ENCODE data around the gene IRAK1. TPM values are rescaled to one million over a fixed set of nuclear protein-coding genes. Genes with fewer than 3 reads are reported as not detected.

The IRAK1 gene
- total and polyA plus RNA-seq, 2 of the 13 experiments (the other 11 are each of a cell fraction or from before 2014, with no cell fraction given): 57.7 to 77.3 TPM

DNA sequence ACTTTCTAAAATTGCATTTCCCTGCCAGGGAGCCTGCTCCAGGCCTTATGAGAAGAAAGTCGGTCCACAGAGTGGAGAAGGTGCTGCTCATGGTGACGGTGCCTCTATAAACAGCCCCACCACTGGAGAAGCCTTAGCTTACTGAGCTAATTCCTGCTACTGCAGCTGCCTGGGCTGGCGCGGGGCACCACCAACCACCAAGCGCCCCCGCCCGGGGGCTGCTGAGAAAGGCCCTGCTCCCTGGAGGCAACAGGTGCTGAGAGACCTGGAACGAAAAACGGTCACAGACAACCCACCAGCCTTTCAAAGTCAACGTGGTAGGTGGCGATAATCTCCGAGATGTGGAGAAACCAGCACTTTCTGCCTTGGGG, 51.0 kb downstream of the IRAK1 start:
- FAIRE-seq: no peak
- POLR2A ChIA-PET: interaction anchor here (1.5 to 3.1 kb wide), 3 partner anchors 22 to 44 kb away, joined by 4 to 14 read pairs (median 5); no protein-coding TSS in a partner anchor

More for the DNA sequence above, 51.0 kb downstream of the IRAK1 start:
- Histone ChIP-seq H3K9ac (ENCODE audit: insufficient read depth, low read depth, low read length) (0 out of 2 replicates have a peak overlapping the region, but pooled peaks have one; percentile 67), H3K4me2 (ENCODE audit: low read depth, low read length) (peak overlapping the region; percentile 88), H3K79me2 (ENCODE audit: insufficient read depth, low read length) (peaks cover 70% of the 10 kb centered on the region), H3K36me3 (replicated peaks in 1 of 2; ENCODE audit: control insufficient read depth in 1 of 2, insufficient read depth in 2 of 2, low read length in 2 of 2) (peaks cover 3 to 25% of the 10 kb centered on the region in 2 experiments; a peak in 4 of 5 replicates), H3K9me3 (ENCODE audit: low read length) (no peaks in the 10 kb centered on the region), H4K20me1 (ENCODE audit: insufficient read depth, low read length) (peaks cover 45% of the 10 kb centered on the region), H2AFZ (ENCODE audit: low read length) (no peak overlapping the region), H3K27ac (ENCODE audit: extremely low read length, insufficient read depth, low read length) (no peak overlapping the region), H3K27me3 (ENCODE audit: control insufficient read depth in 1 of 2, insufficient read depth in 2 of 2, low read length in 2 of 2) (no peaks in the 10 kb centered on the region; a peak in 1 of 5 replicates), H3K4me1 (ENCODE audit: insufficient read depth, low read length) (peaks cover 42% of the 10 kb centered on the region), H3K4me3 (replicated peaks in 1 of 3; ENCODE audit: insufficient read depth in 1 of 3, low read depth in 2 of 3, low read length in 3 of 3) (peak overlapping the region in 2 of 3 experiments; percentile 89 to 90; a peak in 5 of 6 replicates)
- DNase-seq (ENCODE audit: low spot score) (no peak), ATAC-seq (no peak)
- WGBS (ENCODE audit: low lambda C conversion rate): no CpG with 5 or more reads among the region's 12 CpGs
- BruUV-seq (replicated peaks): no TSS peak
- CTCF ChIA-PET (ENCODE audit: low intra/inter-chr PET ratio, low total read pairs): no interaction called here
- in situ Hi-C loops (cut with HindIII; ENCODE audit: extremely low pct_ligation_motif_present, low pct_unique_long_range_greater_than_20kb): no loop called here
- TF ChIP-seq, protein P1, sequence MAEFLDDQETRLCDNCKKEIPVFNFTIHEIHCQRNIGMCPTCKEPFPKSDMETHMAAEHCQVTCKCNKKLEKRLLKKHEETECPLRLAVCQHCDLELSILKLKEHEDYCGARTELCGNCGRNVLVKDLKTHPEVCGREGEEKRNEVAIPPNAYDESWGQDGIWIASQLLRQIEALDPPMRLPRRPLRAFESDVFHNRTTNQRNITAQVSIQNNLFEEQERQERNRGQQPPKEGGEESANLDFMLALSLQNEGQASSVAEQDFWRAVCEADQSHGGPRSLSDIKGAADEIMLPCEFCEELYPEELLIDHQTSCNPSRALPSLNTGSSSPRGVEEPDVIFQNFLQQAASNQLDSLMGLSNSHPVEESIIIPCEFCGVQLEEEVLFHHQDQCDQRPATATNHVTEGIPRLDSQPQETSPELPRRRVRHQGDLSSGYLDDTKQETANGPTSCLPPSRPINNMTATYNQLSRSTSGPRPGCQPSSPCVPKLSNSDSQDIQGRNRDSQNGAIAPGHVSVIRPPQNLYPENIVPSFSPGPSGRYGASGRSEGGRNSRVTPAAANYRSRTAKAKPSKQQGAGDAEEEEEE (CRISPR knock-in tag; IDR thresholded peaks at IDR 0.05; ENCODE audit: borderline replicate concordance): no peak
- TF ChIP-seq SSRP1 (CRISPR knock-in tag; IDR thresholded peaks at IDR 0.05) (no peak), HNRNPK (IDR thresholded peaks at IDR 0.05; ENCODE audit: low read depth, low read length, poor library complexity, severe bottlenecking) (no peak), ZNF784 (CRISPR knock-in tag; IDR thresholded peaks at IDR 0.05; ENCODE audit: borderline replicate concordance) (no peak), PTBP1 (IDR thresholded peaks at IDR 0.05; ENCODE audit: low read depth, low read length, poor library complexity, severe bottlenecking) (no peak), FOSL1 (CRISPR knock-in tag; IDR thresholded peaks at IDR 0.05; ENCODE audit: borderline replicate concordance) (no peak), HNF1B (CRISPR knock-in tag; IDR thresholded peaks at IDR 0.05) (no peak), ZNF17 (CRISPR knock-in tag; IDR thresholded peaks at IDR 0.05) (no peak), ZNF101 (CRISPR knock-in tag; IDR thresholded peaks at IDR 0.05; ENCODE audit: borderline replicate concordance, low read depth) (no peak)
- TF ChIP-seq, protein P2, sequence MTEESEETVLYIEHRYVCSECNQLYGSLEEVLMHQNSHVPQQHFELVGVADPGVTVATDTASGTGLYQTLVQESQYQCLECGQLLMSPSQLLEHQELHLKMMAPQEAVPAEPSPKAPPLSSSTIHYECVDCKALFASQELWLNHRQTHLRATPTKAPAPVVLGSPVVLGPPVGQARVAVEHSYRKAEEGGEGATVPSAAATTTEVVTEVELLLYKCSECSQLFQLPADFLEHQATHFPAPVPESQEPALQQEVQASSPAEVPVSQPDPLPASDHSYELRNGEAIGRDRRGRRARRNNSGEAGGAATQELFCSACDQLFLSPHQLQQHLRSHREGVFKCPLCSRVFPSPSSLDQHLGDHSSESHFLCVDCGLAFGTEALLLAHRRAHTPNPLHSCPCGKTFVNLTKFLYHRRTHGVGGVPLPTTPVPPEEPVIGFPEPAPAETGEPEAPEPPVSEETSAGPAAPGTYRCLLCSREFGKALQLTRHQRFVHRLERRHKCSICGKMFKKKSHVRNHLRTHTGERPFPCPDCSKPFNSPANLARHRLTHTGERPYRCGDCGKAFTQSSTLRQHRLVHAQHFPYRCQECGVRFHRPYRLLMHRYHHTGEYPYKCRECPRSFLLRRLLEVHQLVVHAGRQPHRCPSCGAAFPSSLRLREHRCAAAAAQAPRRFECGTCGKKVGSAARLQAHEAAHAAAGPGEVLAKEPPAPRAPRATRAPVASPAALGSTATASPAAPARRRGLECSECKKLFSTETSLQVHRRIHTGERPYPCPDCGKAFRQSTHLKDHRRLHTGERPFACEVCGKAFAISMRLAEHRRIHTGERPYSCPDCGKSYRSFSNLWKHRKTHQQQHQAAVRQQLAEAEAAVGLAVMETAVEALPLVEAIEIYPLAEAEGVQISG (CRISPR knock-in tag; IDR thresholded peaks at IDR 0.05): no peak
- TF ChIP-seq, protein P3, sequence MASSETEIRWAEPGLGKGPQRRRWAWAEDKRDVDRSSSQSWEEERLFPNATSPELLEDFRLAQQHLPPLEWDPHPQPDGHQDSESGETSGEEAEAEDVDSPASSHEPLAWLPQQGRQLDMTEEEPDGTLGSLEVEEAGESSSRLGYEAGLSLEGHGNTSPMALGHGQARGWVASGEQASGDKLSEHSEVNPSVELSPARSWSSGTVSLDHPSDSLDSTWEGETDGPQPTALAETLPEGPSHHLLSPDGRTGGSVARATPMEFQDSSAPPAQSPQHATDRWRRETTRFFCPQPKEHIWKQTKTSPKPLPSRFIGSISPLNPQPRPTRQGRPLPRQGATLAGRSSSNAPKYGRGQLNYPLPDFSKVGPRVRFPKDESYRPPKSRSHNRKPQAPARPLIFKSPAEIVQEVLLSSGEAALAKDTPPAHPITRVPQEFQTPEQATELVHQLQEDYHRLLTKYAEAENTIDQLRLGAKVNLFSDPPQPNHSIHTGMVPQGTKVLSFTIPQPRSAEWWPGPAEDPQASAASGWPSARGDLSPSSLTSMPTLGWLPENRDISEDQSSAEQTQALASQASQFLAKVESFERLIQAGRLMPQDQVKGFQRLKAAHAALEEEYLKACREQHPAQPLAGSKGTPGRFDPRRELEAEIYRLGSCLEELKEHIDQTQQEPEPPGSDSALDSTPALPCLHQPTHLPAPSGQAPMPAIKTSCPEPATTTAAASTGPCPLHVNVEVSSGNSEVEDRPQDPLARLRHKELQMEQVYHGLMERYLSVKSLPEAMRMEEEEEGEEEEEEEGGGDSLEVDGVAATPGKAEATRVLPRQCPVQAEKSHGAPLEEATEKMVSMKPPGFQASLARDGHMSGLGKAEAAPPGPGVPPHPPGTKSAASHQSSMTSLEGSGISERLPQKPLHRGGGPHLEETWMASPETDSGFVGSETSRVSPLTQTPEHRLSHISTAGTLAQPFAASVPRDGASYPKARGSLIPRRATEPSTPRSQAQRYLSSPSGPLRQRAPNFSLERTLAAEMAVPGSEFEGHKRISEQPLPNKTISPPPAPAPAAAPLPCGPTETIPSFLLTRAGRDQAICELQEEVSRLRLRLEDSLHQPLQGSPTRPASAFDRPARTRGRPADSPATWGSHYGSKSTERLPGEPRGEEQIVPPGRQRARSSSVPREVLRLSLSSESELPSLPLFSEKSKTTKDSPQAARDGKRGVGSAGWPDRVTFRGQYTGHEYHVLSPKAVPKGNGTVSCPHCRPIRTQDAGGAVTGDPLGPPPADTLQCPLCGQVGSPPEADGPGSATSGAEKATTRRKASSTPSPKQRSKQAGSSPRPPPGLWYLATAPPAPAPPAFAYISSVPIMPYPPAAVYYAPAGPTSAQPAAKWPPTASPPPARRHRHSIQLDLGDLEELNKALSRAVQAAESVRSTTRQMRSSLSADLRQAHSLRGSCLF (CRISPR knock-in tag; IDR thresholded peaks at IDR 0.05; ENCODE audit: borderline replicate concordance): no peak
- intact Hi-C loops (cut with micrococcal nuclease; ENCODE audit: unreplicated experiment): no loop called here

All from HepG2 (cell line).